ENCODE results near the gene TAF11L11.
"Not testable (repeated sequence)": the region's sequence is repeated elsewhere in the genome, so short reads cannot be mapped to it uniquely, and the experiment has no call there.

The TAF11L11 gene

DNA sequence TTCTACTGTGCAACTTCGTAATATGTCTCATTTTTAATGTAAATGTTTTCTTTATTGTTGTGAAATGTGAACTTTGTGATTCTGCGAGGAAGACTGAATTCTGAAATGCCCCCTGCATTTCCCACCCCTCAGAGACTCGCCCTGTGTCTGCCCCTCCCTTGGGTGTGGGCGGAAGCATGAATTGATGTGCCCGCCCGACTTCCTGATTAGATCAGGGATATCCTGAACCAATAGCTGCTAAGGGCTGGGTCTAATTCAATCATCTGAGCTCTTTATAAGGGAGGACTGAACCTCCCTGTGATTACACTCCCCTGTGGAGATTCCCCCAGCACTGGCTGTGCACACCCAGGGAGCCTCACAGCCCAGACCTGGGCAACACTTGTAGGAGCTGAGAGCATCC is at the start of gene TAF11L11:
TSS of gene TAF11L11 (plus strand) at position 304 of the 400 bp plus-strand sequence.
- not testable (repeated sequence) for FAIRE-seq; DNase-seq (ENCODE audit: insufficient read length, low spot score)

DNA sequence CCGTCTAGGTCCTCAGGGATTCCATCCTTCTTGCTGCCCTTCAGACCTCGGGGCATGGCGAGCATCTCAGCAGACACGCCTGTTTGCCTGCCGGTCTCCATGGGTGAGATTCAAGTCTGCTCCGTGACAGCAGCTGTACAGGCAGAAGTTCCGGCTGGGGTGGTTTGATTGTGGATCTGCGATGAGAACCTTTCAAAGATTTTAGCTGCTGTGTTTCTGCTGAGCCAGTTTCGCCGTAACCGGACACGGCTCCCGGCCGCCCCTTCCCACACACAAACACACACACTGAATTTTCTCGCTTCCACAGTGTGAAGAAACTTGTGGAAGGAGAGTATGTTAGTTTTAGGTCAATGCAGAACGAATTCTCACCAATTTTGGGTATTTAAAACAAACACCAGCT is 18.3 kb upstream of the TAF11L11 start, which contains the start of gene TAF11L7:
TSS of gene TAF11L7 (minus strand) at position 101 of the 400 bp plus-strand sequence.
- not testable (repeated sequence) for FAIRE-seq; DNase-seq (ENCODE audit: insufficient read length, low spot score)

DNA sequence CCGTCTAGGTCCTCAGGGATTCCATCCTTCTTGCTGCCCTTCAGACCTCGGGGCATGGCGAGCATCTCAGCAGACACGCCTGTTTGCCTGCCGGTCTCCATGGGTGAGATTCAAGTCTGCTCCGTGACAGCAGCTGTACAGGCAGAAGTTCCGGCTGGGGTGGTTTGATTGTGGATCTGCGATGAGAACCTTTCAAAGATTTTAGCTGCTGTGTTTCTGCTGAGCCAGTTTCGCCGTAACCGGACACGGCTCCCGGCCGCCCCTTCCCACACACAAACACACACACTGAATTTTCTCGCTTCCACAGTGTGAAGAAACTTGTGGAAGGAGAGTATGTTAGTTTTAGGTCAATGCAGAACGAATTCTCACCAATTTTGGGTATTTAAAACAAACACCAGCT is 13.1 kb upstream of the TAF11L11 start, which contains the start of gene TAF11L8:
TSS of gene TAF11L8 (minus strand) at position 101 of the 400 bp plus-strand sequence.
- FAIRE-seq; DNase-seq (ENCODE audit: insufficient read length, low spot score): not testable (repeated sequence)

DNA sequence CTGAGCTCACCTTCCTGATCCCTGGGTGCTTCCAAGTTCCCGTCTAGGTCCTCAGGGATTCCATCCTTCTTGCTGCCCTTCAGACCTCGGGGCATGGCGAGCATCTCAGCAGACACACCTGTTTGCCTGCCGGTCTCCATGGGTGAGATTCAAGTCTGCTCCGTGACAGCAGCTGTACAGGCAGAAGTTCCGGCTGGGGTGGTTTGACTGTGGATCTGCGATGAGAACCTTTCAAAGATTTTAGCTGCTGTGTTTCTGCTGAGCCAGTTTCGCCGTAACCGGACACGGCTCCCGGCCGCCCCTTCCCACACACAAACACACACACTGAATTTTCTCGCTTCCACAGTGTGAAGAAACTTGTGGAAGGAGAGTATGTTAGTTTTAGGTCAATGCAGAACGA is 9.7 kb upstream of the TAF11L11 start, which contains the start of gene TAF11L9:
TSS of gene TAF11L9 (minus strand) at position 140 of the 400 bp plus-strand sequence.
- not testable (repeated sequence) for FAIRE-seq; DNase-seq (ENCODE audit: insufficient read length, low spot score)

DNA sequence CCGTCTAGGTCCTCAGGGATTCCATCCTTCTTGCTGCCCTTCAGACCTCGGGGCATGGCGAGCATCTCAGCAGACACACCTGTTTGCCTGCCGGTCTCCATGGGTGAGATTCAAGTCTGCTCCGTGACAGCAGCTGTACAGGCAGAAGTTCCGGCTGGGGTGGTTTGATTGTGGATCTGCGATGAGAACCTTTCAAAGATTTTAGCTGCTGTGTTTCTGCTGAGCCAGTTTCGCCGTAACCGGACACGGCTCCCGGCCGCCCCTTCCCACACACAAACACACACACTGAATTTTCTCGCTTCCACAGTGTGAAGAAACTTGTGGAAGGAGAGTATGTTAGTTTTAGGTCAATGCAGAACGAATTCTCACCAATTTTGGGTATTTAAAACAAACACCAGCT is 6.3 kb upstream of the TAF11L11 start, which contains the start of gene TAF11L10:
TSS of gene TAF11L10 (minus strand) at position 101 of the 400 bp plus-strand sequence.
- not testable (repeated sequence) for FAIRE-seq; DNase-seq (ENCODE audit: insufficient read length, low spot score)

DNA sequence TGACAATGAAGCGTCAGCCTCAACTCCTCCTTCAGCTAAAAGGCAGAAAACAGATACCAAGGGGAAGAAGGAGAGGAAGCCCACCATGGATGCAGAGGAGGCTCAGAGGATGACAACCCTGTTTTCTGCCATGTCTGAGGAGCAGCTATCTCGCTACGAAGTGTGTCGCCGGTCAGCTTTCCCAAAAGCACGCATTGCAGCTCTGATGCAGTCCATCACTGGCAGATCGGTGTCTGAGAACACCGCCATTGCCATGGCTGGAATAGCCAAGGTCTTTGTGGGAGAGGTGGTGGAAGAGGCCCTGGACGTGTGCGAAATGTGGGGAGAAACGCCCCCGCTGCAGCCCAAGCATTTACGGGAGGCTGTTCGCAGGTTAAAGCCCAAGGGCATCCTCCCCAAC is 968 bp downstream of the TAF11L11 start:
- FAIRE-seq (no peak), DNase-seq (ENCODE audit: insufficient read length, low spot score) (no peak)
- TF ChIP-seq, protein P1, sequence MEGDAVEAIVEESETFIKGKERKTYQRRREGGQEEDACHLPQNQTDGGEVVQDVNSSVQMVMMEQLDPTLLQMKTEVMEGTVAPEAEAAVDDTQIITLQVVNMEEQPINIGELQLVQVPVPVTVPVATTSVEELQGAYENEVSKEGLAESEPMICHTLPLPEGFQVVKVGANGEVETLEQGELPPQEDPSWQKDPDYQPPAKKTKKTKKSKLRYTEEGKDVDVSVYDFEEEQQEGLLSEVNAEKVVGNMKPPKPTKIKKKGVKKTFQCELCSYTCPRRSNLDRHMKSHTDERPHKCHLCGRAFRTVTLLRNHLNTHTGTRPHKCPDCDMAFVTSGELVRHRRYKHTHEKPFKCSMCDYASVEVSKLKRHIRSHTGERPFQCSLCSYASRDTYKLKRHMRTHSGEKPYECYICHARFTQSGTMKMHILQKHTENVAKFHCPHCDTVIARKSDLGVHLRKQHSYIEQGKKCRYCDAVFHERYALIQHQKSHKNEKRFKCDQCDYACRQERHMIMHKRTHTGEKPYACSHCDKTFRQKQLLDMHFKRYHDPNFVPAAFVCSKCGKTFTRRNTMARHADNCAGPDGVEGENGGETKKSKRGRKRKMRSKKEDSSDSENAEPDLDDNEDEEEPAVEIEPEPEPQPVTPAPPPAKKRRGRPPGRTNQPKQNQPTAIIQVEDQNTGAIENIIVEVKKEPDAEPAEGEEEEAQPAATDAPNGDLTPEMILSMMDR (IDR thresholded peaks at IDR 0.05; ENCODE audit: insufficient read depth, missing control alignments), result no peak

DNA sequence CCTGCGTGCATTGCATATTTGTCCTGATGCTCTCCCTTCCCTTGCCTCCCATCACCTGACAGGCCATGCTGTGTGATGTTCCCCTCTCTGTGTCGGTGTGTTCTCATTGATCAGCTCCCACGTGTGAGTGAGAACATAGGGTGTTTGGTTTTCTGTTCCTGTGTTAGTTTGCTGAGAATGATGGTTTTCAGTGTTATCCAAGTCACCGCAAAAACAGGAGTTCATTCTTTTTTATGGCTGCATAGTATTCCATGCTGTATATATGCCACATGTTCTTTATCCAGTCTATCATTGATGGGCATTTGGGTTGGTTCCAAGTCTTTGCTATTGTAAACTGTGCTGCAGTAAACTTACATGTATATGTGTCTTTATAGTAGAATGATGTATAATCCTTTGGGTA is 3.5 kb downstream of the TAF11L11 start:
- not testable (repeated sequence) for FAIRE-seq; DNase-seq (ENCODE audit: insufficient read length, low spot score)

DNA sequence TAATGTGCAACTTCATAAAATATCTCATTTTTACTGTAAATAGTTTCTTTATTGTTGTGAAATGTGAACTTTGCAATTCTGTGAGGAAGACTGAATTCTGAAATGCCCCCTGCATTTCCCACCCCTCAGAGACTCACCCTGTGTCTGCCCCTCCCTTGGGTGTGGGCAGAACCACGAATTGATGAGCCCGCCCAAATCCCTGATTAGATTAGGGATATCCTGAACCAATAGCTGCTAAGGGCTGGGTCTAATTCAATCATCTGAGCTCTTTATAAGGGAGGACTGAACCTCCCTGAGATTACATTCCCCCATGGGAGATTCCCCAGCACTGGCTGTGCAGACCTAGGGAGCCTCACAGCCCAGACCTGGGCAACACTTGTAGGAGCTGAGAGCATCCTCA is 6.1 kb downstream of the TAF11L11 start, which contains the start of gene TAF11L12:
TSS of gene TAF11L12 (plus strand) at position 301 of the 400 bp plus-strand sequence.
- FAIRE-seq; DNase-seq (ENCODE audit: insufficient read length, low spot score): not testable (repeated sequence)

DNA sequence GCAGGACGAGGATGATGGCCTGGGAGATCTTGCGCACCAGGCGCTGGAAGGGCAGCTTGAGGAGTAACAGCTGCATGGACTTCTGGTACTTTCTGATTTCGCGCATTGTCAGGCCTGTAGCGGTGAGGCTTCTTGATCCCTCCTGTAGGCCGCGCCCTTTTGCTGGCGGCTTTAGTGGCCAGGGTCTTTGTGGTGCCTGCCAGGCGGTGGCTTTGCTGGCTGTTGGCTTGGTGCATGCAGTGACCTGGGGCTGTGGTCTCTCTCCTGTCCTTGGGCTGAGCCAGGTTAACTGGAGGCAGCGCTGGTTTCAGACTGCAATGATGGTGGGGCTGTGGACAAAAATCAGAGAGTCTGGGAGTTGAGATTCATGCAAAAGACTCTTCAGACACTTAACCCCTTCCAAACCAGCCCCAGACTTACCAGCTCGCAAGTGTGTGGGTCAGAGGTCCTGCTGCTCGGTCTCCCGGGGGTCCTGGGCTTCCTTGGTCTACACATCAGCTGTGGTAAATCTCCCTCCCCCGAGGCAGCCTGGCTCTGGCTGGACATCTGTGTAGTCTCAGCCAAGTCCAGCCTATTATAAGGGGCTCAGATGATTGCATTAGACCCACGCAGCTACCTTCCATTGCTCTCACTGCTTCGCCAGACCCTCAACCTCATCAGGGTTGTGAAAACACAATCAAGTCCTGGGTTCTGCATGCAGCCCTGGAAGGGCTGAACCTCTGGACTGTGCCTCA is 11.1 kb downstream of the TAF11L11 start:
- FAIRE-seq, result no peak
- no peak for DNase-seq (ENCODE audit: insufficient read length, low spot score)
- TF ChIP-seq, protein P1 (IDR thresholded peaks at IDR 0.05; ENCODE audit: insufficient read depth, missing control alignments), result no peak

DNA sequence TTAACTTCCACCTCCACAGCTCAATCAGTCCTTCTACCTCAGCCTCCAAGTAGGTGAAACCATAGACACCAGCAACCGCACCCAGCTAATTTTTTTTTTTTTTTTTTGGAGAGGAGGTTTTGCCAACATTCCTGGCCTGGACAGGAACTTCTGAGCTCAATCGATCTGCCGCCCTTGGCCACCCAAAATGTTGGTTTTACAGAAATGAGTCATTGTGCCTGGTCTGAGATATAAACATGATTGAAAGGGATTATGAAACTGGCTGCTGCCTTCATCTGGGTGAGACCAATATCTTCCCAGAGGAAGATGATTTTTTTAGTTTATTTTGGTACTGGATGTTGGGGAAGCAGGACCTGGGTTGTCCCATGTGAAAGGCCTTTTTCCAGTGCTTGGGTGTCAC is 15.4 kb downstream of the TAF11L11 start:
- FAIRE-seq, result no peak
- TF ChIP-seq, protein P1 (IDR thresholded peaks at IDR 0.05; ENCODE audit: insufficient read depth, missing control alignments), result no peak
- DNase-seq (ENCODE audit: insufficient read length, low spot score), result no peak

DNA sequence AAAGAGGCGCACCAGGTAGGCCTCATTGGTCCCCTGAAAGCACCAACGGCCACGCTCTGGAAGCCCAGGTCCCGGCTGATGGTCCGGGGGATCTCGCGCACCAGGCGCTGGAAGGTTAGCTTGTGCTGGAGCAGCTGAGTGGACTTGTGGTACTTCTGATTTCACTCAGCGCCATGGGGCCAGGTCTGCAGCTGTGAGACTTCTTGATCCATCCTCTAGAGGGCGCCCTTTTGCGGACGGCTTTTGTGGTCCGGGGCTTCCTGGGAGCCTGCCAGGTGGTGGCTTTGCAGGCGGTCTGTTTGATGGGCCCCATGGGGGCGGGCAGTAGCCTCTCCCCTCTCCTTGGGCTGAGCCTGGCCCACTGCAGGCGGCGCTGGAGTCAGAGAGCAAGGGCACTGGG is 16.6 kb downstream of the TAF11L11 start:
- DNase-seq (ENCODE audit: insufficient read length, low spot score) (no peak), FAIRE-seq (no peak)
- TF ChIP-seq, protein P1 (IDR thresholded peaks at IDR 0.05; ENCODE audit: insufficient read depth, missing control alignments), result no peak
